KBM-7 (cell line): ENCODE results near the gene TGM5.

ENCODE experiments used
- DNase-seq: peaks from one replicate; pipeline ENCODE4 v3.0.0-alpha.2; 2015
- in situ Hi-C: fragments of 300-500 bp; cut with MboI; formaldehyde crosslinking; loops from 2 replicates; pipeline ENCODE4 v1.14.3; 2020; ENCODE audit warnings: low sequenced_read_pairs, low pct_unique_long_range_greater_than_20kb, mixed read lengths

The TGM5 gene

DNA sequence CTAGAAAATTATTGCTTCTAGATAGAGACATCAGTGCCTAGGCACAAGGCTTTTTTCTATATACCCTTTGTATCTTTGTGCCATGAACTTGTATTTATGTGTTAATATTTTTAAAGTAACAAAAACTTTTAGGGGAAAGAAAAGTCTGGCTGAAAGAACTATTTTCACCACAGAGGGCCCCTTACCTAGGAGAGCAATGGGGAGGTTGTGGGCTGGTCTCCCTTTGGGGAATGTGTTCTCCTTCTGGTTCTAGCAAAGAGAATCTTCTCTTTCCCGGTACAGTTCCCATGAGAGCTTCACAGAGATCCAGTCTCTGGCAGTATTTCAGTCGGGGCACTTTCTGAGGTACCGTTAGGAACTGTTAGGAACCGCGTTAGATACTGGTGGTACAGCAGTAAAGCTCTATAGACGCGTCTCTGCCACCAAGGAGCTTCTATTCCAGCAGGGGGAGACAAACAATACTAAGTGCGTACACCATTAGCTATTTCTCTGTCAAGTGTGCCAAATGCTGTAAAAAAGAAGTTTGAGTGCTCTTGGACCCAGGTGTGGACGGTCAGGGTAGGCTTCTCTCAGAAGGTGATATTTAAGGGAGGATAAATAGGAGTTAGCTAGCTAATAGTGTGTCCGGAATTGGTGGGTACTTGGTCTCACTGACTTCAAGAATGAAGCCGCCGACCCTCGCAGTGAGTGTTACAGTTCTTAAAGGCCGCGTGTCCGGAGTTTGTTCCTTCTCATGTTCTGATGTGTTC, 41.4 kb downstream of the TGM5 start:
- DNase-seq, result peak; percentile 80
- in situ Hi-C loops, result no loop called here

- DNase-seq, result no peak
These were observed 45.3 kb downstream of the TGM5 start for GRCh38 chr15:43221422-43221821.

DNA sequence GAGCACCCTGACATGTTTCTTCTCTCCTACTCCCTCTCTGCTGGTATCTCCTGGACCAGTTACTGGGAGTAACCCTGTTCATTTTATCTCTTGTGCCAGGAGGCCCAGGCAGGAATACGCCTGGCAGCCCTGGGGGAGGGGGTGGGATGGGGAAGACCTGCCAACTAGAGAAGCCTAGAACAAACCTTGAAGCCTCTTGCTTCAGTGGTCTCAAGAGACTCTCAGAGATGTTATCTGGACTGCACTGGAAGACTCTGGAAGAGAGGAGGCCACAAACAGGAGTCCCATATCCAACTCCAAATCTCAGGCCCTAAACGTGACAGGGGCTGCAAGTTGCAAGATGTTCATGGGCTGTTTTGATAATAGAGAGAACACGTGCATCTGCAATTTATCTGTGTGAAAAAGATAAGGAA, 45.7 kb downstream of the TGM5 start, which contains the start of gene EPB42:
Gene EPB42, minus strand, starts transcription at position 28 of the 413 bp plus-strand sequence. CDS start 193 bp downstream, outside the sequence.
- DNase-seq, result no peak
- in situ Hi-C loops, result no loop called here

More at GRCh38 chr15:43221422-43221821, 45.3 kb downstream of the TGM5 start:
- in situ Hi-C loops, result no loop called here

- no peak for DNase-seq
- in situ Hi-C loops, result no loop called here
These were observed 46.5 kb downstream of the TGM5 start for GRCh38 chr15:43219929-43220928.

DNA sequence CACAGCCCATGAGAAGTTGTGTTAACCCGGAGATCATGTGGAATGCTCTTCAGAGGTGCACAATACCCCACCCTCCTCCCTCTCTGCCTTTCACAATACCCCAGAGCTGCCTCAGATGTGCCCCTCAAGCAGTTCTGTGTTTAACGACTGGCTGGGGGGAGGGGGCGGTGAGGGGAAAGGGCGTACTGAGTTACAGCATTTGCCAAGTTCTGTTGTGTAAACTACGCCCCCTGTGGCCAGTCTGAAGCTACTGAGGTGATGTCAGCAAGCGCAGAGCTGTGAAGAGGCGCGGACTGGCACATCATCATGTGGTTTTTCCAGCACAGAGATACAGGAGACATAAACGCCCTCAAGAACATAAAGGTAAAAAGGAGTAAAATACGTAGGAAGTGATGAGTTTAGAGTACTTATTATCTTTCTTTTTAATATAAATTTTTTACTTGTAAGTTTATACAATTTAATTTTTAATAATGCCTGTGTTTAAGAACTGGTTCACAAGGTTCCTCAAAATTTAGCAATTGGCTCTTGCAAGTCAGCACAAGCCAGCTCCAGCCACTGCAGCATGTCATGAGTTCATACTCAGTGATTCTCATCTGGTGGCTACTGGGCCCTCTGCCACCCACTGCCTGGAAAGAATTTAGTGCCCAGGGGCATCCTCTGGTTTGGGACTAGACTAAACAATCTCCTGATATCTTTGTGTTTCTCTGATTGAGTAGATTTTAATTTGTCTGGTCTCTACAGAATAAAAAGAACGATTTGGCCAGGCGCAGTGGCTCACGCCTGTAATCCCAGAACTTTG, 47.6 kb downstream of the TGM5 start:
- in situ Hi-C loops, result no loop called here
- DNase-seq, result no peak

DNA sequence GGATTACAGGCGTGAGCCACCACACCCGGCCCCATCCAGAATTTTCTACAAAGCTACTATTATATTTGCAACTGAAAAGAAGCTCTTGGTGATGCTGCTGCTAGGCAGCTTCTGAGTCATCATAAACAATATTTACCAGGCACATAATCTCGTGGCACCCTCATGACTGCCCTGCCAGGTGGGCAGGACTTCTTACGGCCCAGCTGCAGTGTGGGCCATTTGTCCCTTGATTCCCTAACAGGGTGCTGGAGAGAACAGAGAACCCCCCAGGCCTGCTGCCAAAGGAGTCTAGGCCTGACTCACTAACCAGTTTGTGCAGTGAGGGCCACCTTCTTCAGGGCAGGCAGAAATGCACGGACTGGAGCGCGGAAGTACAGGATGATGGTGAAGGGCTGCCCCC, 50.8 kb downstream of the TGM5 start:
- in situ Hi-C loops, result no loop called here
- no peak for DNase-seq

GRCh38 chr15:43214592-43215295, 52.0 kb downstream of the TGM5 start:
- DNase-seq, result no peak

DNA sequence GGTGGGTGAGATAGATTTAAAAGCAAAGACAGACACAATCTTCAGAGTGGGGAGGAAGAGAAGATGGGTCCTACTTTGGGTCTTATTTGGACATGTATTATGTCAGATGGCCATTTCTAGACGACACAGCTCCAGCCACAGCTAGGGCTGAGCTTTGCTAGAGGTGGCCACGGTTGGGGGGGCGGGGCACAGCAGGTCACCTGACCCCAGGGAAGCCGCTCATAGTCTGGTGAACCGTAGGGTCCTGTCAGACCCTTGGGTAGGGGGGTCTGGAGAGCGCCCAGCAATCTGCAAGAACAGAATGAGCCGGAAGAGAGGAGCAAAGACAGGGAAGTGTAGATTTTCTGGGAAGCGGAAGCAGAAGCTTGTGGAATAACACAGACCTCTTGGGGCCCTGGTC, 52.6 kb downstream of the TGM5 start:
- no peak for DNase-seq
- in situ Hi-C loops, result no loop called here

More at GRCh38 chr15:43214592-43215295, 52.0 kb downstream of the TGM5 start:
- in situ Hi-C loops, result no loop called here

DNA sequence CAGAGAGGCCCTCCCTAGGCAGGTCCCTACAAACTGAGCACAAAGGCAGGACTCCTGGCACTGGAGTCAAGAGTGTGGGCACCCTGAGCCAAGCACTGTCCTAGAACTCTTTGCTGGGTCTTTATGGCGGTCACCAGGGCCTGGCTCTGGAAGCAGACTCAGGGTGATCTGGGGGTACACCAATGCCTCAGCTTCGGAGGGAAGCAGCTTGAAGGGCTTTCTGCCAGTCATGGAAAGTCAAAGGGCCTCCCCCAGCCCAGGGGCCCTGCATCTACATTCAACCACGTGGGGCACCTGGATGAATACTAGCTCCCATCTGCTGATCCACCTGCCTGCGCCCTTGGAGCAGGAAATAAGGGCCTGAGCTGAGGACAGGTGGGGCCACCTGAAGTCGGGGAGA, 53.3 kb downstream of the TGM5 start:
- in situ Hi-C loops, result no loop called here
- no peak for DNase-seq

- in situ Hi-C loops, result no loop called here
- no peak for DNase-seq
These were observed 53.8 kb downstream of the TGM5 start for GRCh38 chr15:43212951-43213350.

DNA sequence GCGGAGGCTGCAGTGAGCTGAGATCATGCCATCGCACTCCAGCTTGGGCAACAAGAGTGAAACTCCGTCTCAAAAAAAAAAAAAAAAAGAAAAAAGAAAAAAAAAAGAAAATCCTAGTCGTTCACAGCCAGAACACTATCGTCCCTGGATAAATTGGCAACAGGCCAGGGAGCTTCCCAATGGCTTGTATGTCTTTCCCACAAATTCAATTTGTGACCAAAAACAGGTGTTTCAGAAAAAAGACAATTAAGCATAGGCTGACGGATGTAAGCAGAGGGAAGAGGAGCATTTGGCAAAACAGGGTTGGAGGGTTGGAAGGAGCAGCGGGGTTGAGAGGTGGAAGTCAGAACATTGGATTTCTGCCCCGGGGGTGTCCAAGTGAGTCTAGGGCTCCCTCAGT, 54.4 kb downstream of the TGM5 start:
- in situ Hi-C loops, result no loop called here
- no peak for DNase-seq

- DNase-seq, result no peak
- in situ Hi-C loops, result no loop called here
These were observed 55.4 kb downstream of the TGM5 start for GRCh38 chr15:43211224-43211735.

DNA sequence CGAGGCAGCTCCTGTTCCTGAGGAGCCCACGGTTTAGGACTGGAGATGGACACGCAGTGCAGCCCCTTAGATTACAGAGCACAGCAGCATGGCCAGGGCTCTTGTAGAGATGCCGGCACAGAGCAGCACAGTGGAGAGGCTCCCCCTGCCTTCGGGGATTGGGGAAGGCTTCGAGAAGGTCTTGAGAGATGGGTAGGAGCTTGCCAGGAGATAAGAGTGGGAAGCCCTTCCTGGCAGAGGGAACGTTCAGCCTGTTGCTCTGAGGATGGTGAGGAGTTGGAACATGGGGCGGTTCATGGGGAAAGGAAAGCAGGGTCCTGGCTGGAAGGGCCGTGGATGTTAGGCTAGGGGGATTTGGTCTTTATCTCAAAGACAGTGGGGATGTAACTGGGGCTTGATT, 55.9 kb downstream of the TGM5 start:
- in situ Hi-C loops, result no loop called here
- DNase-seq, result no peak

GRCh38 chr15:43210172-43210745, 56.5 kb downstream of the TGM5 start:
- in situ Hi-C loops, result no loop called here
- no peak for DNase-seq

- no peak for DNase-seq
- in situ Hi-C loops, result no loop called here
These were observed 57.5 kb downstream of the TGM5 start for GRCh38 chr15:43209059-43209824.

GRCh38 chr15:43208052-43209002, 58.4 kb downstream of the TGM5 start:
- in situ Hi-C loops, result no loop called here
- DNase-seq, result no peak
